Breast epithelium (tissue), 3 donors: ENCODE data around the gene CUL1.

Experiments
- POLR2A ChIP-seq: fragments of 450-650 bp; IDR thresholded peaks from one replicate; pipeline ENCODE4 v1.6.1; 2016; ENCODE audit warnings: antibody characterized with exemption, mild to moderate bottlenecking, moderate library complexity
- POLR2AphosphoS5 ChIP-seq, 3 donors: sonication (generic); formaldehyde crosslinking; IDR thresholded peaks; one replicate each; pipeline ENCODE4 v1.6.1; 2017; ENCODE audit warnings: antibody characterized with exemption in 3 of 3
- TF ChIP-seq, protein P1 (sequence below), 3 donors: fragments of 450-650 bp; IDR thresholded peaks; one replicate each; pipeline ENCODE4 v1.5.1; 2016 to 2017; ENCODE audit warnings: antibody characterized with exemption in 3 of 3, mild to moderate bottlenecking in 3 of 3, moderate library complexity in 3 of 3

DNA sequence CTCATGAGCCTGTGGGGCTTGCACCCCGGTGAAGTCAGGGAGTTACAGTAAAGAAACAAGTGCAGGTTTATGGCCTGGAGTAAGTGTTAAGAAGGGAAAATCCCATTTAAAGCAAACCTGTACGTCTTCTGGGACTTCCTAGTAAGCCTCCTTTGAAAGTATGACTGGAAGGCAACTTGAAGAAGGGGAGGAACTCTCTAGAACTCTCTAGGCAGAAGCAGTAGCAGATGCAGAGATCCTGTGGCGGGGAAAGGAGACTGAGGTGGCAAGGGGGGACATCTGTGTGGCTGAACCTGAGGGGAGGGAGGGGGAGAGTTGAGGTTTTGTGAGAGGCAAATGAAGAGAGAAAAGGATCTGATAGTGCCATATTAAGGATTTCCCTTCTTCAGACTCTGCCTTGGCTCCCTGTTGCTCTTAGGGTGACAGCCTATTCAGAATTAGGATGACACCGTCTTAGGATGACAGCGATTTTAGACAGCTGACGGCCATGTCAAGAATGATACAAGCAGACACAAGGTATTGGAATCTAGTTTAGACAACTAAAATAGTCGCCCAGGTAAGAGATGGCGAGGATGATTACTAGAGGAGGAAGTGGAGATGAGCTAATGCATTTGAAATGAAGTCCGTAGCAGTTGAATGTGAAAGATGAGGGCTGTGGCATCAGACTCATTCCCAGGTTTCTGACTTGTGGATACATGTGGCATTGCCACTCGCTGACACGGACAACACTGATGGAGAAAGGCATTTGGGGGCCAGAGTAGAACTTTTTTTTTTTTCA lies 29.0 kb downstream of the CUL1 start:
- no peak for TF ChIP-seq POLR2A
- TF ChIP-seq, protein P1, sequence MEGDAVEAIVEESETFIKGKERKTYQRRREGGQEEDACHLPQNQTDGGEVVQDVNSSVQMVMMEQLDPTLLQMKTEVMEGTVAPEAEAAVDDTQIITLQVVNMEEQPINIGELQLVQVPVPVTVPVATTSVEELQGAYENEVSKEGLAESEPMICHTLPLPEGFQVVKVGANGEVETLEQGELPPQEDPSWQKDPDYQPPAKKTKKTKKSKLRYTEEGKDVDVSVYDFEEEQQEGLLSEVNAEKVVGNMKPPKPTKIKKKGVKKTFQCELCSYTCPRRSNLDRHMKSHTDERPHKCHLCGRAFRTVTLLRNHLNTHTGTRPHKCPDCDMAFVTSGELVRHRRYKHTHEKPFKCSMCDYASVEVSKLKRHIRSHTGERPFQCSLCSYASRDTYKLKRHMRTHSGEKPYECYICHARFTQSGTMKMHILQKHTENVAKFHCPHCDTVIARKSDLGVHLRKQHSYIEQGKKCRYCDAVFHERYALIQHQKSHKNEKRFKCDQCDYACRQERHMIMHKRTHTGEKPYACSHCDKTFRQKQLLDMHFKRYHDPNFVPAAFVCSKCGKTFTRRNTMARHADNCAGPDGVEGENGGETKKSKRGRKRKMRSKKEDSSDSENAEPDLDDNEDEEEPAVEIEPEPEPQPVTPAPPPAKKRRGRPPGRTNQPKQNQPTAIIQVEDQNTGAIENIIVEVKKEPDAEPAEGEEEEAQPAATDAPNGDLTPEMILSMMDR (IDR thresholded peaks at IDR 0.05): no peak
- no peak for TF ChIP-seq POLR2AphosphoS5 (IDR thresholded peaks at IDR 0.05)
